Measurements from ENCODE around the gene NFXL1. TPM values are rescaled to one million over a fixed set of nuclear protein-coding genes. Genes with fewer than 3 reads are reported as not detected.

NFXL1 gene
- total and polyA plus RNA-seq, 4 experiments from 2014 or later, result 7.7 to 21.1 (median 12.7) TPM

GRCh38 chr4:47809654-47810203 lies 104.7 kb downstream of the NFXL1 start:
- Mint-ChIP-seq H3K27me3 (peaks cover 16 to 18% of the 10 kb centered on the region in 2 donors), H3K27ac (no peak overlapping the region), H3K9me3 (no peaks in the 10 kb centered on the region), H3K4me1 (no peaks in the 10 kb centered on the region), H3K4me3 (no peak overlapping the region), H3K36me3 (no peaks in the 10 kb centered on the region)
- Histone ChIP-seq H3K27ac (ENCODE audit: low read depth, low read length) (no peak overlapping the region), H3K36me3 (ENCODE audit: insufficient read depth, low read length) (no peaks in the 10 kb centered on the region), H3K4me3 (ENCODE audit: low read length in 2 of 2) (no peak overlapping the region), H3K9me3 (ENCODE audit: control insufficient read depth in 1 of 2, low read length in 2 of 2) (no peaks in the 10 kb centered on the region), H3K27me3 (ENCODE audit: insufficient read depth, low read length) (peaks cover 7% of the 10 kb centered on the region), H3K4me1 (ENCODE audit: insufficient read depth, low read length) (no peaks in the 10 kb centered on the region)
- intact Hi-C loops (cut with micrococcal nuclease), result no loop called here
- ChIA-PET POLR2A (ENCODE audit: partially characterized antibody) (no interaction called here), CTCF (ENCODE audit: partially characterized antibody) (no interaction called here)
- no peak for DNase-seq

DNA sequence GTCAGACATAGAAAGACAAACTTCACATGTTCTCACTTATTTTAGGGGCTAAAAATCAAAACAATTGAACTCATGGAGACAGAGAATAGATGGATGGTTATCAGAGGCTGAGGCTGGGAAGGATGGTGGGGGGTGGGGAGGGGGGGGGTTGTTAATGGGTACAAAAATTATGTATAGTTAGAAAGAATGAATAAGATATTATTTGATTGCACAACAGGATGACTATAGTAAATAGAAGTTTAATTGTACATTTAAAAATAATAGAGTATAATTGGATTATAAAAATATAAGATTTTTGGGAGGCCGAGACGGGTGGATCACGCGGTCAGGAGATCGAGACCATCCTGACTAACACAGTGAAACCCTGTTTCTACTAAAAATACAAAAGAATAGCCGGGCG lies 109.8 kb downstream of the NFXL1 start:
- ChIA-PET POLR2A (ENCODE audit: partially characterized antibody) (no interaction called here), CTCF (ENCODE audit: partially characterized antibody) (no interaction called here)
- Histone ChIP-seq H3K4me3 (ENCODE audit: low read length in 2 of 2) (no peak overlapping the region), H3K9me3 (ENCODE audit: control insufficient read depth in 1 of 2, low read length in 2 of 2) (no peaks in the 10 kb centered on the region), H3K4me1 (ENCODE audit: insufficient read depth, low read length) (no peaks in the 10 kb centered on the region), H3K36me3 (ENCODE audit: insufficient read depth, low read length) (no peaks in the 10 kb centered on the region), H3K27me3 (ENCODE audit: insufficient read depth, low read length) (no peaks in the 10 kb centered on the region), H3K27ac (ENCODE audit: low read depth, low read length) (no peak overlapping the region)
- peaks cover 0 to 3% (median 0%) of the 10 kb centered on the region in 8 donors for H3K9me3 Mint-ChIP-seq
- peaks cover 2 to 3% of the 10 kb centered on the region in 2 donors for H3K27me3 Mint-ChIP-seq
- DNase-seq, result no peak
- H3K36me3 Mint-ChIP-seq, result no peaks in the 10 kb centered on the region
- H3K4me1 Mint-ChIP-seq, result no peaks in the 10 kb centered on the region
- intact Hi-C loops (cut with micrococcal nuclease), result no loop called here
- H3K27ac Mint-ChIP-seq, result no peak overlapping the region
- H3K4me3 Mint-ChIP-seq, result no peak overlapping the region

GRCh38 chr4:47801481-47802002 lies 112.8 kb downstream of the NFXL1 start:
- POLR2A ChIA-PET (ENCODE audit: partially characterized antibody), result no interaction called here
- intact Hi-C loops (cut with micrococcal nuclease), result no loop called here
- H3K4me3 ChIP-seq (ENCODE audit: low read length in 2 of 2), result no peak overlapping the region

GRCh38 chr4:47798165-47798564 lies 116.2 kb downstream of the NFXL1 start:
- H3K9me3 Mint-ChIP-seq, result no peaks in the 10 kb centered on the region
- no peaks in the 10 kb centered on the region for H3K27me3 ChIP-seq (ENCODE audit: insufficient read depth, low read length)
- H3K4me3 ChIP-seq (ENCODE audit: low read length in 2 of 2), result no peak overlapping the region
- intact Hi-C loops (cut with micrococcal nuclease), result no loop called here
- peaks cover 0 to 1% of the 10 kb centered on the region in 2 donors for H3K27me3 Mint-ChIP-seq
- POLR2A ChIA-PET (ENCODE audit: partially characterized antibody), result no interaction called here
- H3K36me3 Mint-ChIP-seq, result no peaks in the 10 kb centered on the region
- CTCF ChIA-PET (ENCODE audit: partially characterized antibody), result no interaction called here
- no peaks in the 10 kb centered on the region for H3K36me3 ChIP-seq (ENCODE audit: insufficient read depth, low read length)
- no peaks in the 10 kb centered on the region for H3K4me1 Mint-ChIP-seq
- no peaks in the 10 kb centered on the region for H3K4me1 ChIP-seq (ENCODE audit: insufficient read depth, low read length)
- no peak overlapping the region for H3K4me3 Mint-ChIP-seq
- peak in 2 of 5 donors; percentile 1 for DNase-seq
- no peak overlapping the region for H3K27ac Mint-ChIP-seq
- H3K27ac ChIP-seq (ENCODE audit: low read depth, low read length), result no peak overlapping the region
- H3K9me3 ChIP-seq (ENCODE audit: control insufficient read depth in 1 of 2, low read length in 2 of 2), result no peaks in the 10 kb centered on the region

More at GRCh38 chr4:47801481-47802002, 112.8 kb downstream of the NFXL1 start:
- Mint-ChIP-seq H3K4me1 (no peaks in the 10 kb centered on the region), H3K4me3 (no peak overlapping the region), H3K36me3 (no peaks in the 10 kb centered on the region), H3K27ac (no peak overlapping the region), H3K9me3 (peaks cover 0 to 3% (median 0%) of the 10 kb centered on the region in 8 donors), H3K27me3 (peaks cover 2 to 3% of the 10 kb centered on the region in 2 donors)
- DNase-seq, result no peak
- CTCF ChIA-PET (ENCODE audit: partially characterized antibody), result interaction anchor here (1.6 kb wide), 1 partner anchor 35 kb away, joined by 4 read pairs; no protein-coding TSS in a partner anchor
- Histone ChIP-seq H3K27ac (ENCODE audit: low read depth, low read length) (no peak overlapping the region), H3K36me3 (ENCODE audit: insufficient read depth, low read length) (no peaks in the 10 kb centered on the region), H3K9me3 (ENCODE audit: control insufficient read depth in 1 of 2, low read length in 2 of 2) (no peaks in the 10 kb centered on the region), H3K4me1 (ENCODE audit: insufficient read depth, low read length) (no peaks in the 10 kb centered on the region), H3K27me3 (ENCODE audit: insufficient read depth, low read length) (no peaks in the 10 kb centered on the region)

Other genes with a start within 250 kb of the NFXL1 start
- gene CORIN, start 76.5 kb downstream of the NFXL1 start, total RNA-seq, result 1 to 10 TPM in 1 of 2 experiments, under 1 TPM in 1; 0.36 to 1.1 TPM
- under 1 TPM in 1 of 2 donors, not detected in 1; 0.30 TPM for gene CORIN, start 76.5 kb downstream of the NFXL1 start, polyA plus RNA-seq
- gene CNGA1, start 102.1 kb upstream of the NFXL1 start, total RNA-seq, result not detected
- not detected for gene CNGA1, start 102.1 kb upstream of the NFXL1 start, polyA plus RNA-seq
- 1 to 10 TPM; 3.0 to 3.3 TPM for gene NIPAL1, start 102.2 kb upstream of the NFXL1 start, total RNA-seq
- gene NIPAL1, start 102.2 kb upstream of the NFXL1 start, polyA plus RNA-seq, result under 1 TPM; 0.65 TPM
- gene TXK, start 219.7 kb upstream of the NFXL1 start, total RNA-seq, result 10 to 100 TPM; 44.8 to 48.7 TPM
- gene TXK, start 219.7 kb upstream of the NFXL1 start, polyA plus RNA-seq, result 10 to 100 TPM; 53.3 to 54.0 TPM